WTC11 (cell line): ENCODE measurements around the gene GFPT2.

Source experiments
- CTCF ChIP-seq: fragments of 200-600 bp; IDR thresholded peaks from 2 replicates; pipeline ENCODE4 v1.8.0; 2022; ENCODE audit warnings: antibody characterized with exemption
- IRF2 ChIP-seq: sonication (generic); formaldehyde crosslinking; IDR thresholded peaks from 2 replicates; pipeline ENCODE4 v1.8.0; 2022; ENCODE audit warnings: low read depth, missing genetic modification reagents, borderline replicate concordance
- JUN ChIP-seq: sonication (generic); formaldehyde crosslinking; IDR thresholded peaks from 2 replicates; pipeline ENCODE4 v1.8.0; 2023; ENCODE audit warnings: mild to moderate bottlenecking, missing genetic modification reagents
- TP53 ChIP-seq: sonication (generic); formaldehyde crosslinking; IDR thresholded peaks from 2 replicates; pipeline ENCODE4 v1.8.1; 2023; ENCODE audit warnings: mild to moderate bottlenecking, missing genetic modification reagents
- TF ChIP-seq, protein P1 (sequence below): sonication (generic); formaldehyde crosslinking; IDR thresholded peaks from 2 replicates; pipeline ENCODE4 v1.8.1; 2022; ENCODE audit warnings: mild to moderate bottlenecking, moderate library complexity, missing genetic modification reagents
- TF ChIP-seq, protein P2 (sequence below): sonication (generic); formaldehyde crosslinking; IDR thresholded peaks from 2 replicates; pipeline ENCODE4 v1.8.1; 2023; ENCODE audit warnings: mild to moderate bottlenecking, missing genetic modification reagents, moderate library complexity

DNA sequence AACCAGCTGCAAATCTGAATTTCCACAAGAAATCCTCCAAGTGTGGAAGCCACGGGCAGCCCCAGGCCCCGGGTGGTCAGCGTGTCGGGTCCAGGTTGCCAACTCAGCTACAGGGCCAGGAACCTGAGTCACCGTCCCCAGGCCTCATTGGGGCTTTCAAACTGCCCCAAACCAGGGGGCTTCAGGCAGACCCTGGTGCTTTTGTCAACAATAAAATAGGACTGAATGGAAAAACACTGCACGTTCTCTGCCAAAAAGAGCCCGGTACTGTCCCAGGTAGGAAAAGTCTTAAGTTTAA is 24.0 kb downstream of the GFPT2 start:
- TF ChIP-seq IRF2 (no peak), CTCF (no peak), TP53 (no peak), JUN (CRISPR knock-in tag) (no peak)
- TF ChIP-seq, protein P1, sequence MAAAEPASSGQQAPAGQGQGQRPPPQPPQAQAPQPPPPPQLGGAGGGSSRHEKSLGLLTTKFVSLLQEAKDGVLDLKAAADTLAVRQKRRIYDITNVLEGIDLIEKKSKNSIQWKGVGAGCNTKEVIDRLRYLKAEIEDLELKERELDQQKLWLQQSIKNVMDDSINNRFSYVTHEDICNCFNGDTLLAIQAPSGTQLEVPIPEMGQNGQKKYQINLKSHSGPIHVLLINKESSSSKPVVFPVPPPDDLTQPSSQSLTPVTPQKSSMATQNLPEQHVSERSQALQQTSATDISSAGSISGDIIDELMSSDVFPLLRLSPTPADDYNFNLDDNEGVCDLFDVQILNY (CRISPR knock-in tag), result no peak
- TF ChIP-seq, protein P2, sequence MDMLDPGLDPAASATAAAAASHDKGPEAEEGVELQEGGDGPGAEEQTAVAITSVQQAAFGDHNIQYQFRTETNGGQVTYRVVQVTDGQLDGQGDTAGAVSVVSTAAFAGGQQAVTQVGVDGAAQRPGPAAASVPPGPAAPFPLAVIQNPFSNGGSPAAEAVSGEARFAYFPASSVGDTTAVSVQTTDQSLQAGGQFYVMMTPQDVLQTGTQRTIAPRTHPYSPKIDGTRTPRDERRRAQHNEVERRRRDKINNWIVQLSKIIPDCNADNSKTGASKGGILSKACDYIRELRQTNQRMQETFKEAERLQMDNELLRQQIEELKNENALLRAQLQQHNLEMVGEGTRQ (CRISPR knock-in tag), result no peak
